Fibroblast of the conjunctiva (primary cell): ENCODE measurements around the gene C17orf78.
"Not testable (repeated sequence)": the region's sequence is repeated elsewhere in the genome, so short reads cannot be mapped to it uniquely, and the experiment has no call there.

Experiments used
- DNase-seq: peaks from one replicate; pipeline ENCODE4 v3.0.0-alpha.2; 2010; ENCODE audit warnings: low read depth

The C17orf78 gene

DNA sequence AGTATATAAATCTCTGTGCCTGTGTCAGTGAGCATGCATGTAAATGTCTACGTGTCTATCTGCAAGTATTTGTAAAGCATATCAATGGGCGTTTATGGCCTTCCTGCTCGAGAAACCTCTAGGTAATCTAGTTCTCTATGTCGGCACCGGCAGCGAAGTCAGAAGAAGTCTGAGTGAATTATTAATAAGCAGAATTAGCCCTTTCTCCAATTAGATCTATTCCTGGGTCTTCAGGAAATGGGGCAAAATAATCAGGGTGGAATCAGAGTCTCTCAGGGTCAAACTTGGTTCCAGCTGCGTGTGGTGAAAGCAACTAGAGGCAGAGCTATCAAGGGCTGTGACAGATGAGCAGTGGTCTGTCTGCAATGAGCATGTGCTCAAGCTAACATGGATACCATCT is at the start of gene C17orf78:
C17orf78 (plus strand) TSS at position 280 of the 400 bp plus-strand sequence; CDS start at position 388, 108 bp downstream.
- DNase-seq = no peak

- peak; percentile 40 for DNase-seq
Observed at GRCh38 chr17:37327341-37328090, 48.3 kb upstream of the C17orf78 start.

- no peak for DNase-seq
Observed at GRCh38 chr17:37338847-37339246, 36.9 kb upstream of the C17orf78 start.

DNA sequence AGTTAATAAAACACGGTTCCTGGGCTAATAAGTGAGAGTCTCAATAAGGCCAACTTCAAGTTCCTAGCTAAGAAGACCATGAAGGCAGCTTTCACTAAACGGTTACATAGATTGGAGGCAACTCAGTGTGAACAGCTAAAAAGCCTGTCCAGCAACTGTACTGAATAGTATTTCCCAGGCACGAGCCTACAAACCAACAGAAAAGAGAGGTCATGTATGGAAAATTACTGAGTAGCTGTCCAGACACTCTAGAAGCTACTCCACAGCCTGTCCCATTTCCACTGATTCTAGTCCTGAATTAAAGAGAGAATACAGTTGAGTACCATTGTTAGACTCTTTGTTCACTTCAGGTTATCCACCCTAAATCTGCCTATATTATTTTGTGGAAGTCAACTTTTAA is 36.5 kb upstream of the C17orf78 start:
- no peak for DNase-seq

DNA sequence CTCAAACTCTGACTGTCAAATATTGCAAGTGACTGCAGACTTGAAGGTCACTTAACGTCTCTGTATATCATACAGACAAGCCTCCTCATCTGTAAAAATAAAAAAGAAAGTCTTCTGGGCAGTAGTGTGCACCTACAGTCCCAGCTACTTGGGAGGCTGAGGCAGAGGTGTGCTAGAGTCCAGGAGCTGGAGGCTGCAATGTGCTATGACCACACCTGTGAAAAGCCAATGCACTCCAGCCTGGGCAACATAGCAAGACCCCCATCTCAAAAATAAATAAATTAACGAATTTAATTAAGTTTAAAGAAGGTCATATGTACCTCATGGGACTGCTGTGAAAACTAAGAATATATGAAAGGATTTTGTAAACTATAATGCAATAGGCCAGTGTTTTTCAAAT is 35.0 kb upstream of the C17orf78 start:
- no peak for DNase-seq

DNA sequence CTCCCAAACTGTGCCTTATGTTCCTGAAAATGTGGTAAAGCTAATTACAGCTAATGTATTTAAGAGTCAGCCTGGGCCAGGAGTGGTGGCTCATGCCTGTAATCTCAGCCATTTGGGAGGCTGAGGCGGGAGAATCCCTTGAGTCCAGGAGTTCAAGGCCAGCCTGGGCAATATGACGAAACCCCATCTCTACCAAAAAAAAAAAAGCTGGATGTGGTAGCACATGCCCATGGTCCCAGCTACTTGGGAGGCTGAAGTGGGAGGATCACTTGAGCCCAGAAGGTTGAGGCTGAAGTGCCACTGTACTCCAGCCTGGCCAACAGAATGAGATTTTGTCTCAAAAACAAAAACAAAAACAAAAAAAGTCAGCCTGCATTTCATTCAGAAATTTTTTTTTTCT is 33.2 kb upstream of the C17orf78 start:
- no peak for DNase-seq

DNA sequence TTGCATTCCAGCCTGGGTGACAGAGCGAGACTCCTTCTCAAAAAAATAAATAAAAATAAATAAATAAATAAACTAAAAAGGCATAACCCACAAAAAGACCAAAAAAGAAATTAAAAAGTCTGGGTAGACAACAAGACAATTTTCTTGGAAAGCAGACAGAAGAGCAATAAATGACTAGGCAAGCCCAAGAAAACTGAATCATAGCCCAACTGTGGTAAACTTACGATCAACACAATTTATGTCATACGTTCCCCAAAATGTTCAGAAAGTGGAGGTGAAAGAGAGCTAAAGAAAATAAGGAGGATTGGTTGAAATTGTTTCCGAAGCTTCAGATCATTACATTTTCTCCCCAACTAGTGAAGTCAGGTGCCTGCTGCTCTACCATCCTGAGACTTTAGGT is 31.3 kb upstream of the C17orf78 start:
- no peak for DNase-seq

- DNase-seq = not testable (repeated sequence)
Observed at GRCh38 chr17:37346863-37347402, 28.9 kb upstream of the C17orf78 start.

- DNase-seq = not testable (repeated sequence)
Observed at GRCh38 chr17:37356796-37357569, 18.8 kb upstream of the C17orf78 start.

DNA sequence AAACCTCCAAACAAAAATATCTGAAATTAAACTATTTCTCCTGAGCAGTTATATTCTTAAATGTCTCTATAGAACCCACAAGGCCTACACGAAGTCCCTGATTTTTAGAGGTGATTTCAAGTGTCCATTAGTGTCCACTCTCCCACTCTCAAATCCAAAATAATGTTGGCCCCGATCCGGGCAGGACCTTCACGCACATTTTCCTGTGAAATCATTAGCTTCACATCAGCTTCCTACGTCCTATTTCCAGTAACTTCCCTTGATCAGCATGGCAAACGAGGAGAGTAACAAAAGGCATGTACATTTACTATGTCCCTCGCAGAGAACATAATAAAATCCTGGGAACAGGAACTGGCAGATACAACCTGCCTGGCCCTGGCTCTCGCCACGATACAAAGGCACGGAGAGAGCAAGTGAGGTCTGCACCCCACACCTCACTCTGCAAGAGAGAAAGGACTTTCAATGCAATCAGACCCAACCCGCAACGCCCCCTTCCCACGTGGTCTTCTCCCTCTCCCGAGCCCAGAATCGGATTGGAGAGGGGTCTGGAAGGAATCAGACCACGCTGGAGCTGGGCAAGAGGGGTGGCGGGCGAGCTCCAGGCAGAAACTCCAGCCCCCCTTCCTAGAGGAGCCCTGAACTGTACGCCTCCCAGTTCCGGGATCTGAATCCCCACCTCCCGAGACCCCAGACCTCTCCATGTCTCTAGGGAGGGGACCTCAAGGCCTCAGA is 17.5 kb upstream of the C17orf78 start:
- DNase-seq = peak; percentile 20

DNA sequence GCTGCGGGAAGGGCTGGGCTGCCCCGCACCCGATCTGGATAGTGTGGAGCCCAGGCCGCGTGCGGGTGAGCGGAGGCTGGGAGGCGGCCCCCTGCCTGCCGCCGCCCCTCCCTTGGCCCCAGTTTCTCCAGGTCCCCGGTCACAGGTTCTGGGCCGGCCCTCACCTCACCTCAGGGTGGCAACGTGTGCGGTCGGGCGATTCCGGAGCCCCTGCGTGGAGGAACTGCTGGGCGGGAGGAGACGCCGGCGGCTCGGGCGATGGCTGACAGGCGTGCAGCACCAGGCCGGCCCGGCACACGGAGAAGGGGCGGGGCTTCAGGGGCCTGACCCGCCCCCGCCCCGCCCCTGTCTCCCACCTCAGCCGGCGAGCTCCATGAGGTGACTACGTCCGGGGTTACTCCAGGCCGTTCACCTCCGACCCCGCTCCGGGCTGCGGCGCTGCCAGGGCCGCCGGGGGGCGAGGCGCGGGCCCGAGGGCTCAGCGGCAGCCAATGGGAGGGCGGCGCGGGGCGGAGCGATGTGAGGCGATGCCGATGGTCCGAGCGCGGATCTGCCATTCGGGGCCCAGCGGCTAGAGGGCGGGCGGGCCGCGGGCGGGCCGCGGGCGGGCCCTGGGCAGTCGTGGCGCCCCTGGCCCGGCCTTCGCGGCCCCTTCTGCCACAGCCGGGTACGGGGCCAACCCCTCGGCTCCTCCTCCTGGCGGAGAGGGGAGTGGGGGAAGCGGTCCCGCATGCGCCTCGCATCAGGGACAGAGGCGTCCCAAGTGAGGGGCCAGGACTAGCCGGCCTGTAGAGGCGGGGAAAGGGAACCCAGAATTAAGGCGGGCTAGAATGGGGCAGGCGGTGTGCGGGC is 16.7 kb upstream of the C17orf78 start:
- DNase-seq = peak; percentile 94

GRCh38 chr17:37359682-37360188 is 16.1 kb upstream of the C17orf78 start:
- DNase-seq = no peak

DNA sequence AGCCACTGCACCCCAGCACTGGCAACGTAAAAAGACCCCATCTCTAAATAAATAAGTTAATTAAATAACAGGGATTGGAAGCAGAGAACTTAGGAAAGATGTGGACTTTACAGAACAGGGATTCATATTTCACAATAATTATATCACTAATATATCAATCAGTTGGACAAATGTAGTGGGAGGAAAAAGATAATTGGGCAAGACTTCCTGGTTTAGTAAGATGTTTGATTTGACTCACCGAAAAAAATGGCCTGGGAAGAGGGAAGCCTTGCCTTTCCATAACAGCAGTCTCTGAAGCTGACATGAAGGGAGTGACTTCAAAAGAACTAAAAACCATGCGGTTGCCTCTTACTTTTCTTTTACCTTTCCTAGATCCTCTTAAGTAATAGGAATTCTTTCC is 15.2 kb upstream of the C17orf78 start:
- no peak for DNase-seq

- no peak for DNase-seq
Observed at GRCh38 chr17:37361543-37361942, 14.2 kb upstream of the C17orf78 start.

- DNase-seq = no peak
Observed at GRCh38 chr17:37365589-37365988, 10.2 kb upstream of the C17orf78 start.

- peak; percentile 59 for DNase-seq
Observed at GRCh38 chr17:37368577-37368976, 7.2 kb upstream of the C17orf78 start.

- peak; percentile 81 for DNase-seq
Observed at GRCh38 chr17:37373530-37374159, 2.1 kb upstream of the C17orf78 start.

DNA sequence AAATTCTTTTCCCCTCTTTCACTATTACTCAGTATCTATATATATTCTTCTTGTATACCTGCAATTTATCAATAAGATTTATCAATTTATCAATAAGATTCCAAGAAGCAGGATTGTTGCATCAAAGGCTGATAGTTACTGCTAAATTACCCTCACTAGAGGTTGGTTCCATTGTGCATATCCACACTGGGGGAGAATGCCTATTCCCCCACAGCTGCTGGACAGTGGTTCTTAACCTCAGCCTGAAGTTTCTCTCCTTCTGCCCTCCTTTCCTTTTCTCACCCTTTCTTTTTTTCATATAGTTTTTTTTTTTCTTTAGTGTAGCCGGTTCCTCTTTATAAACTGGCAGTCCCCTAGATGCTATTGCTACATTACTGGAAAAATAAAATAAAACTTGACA is 6.3 kb downstream of the C17orf78 start:
- DNase-seq = no peak

GRCh38 chr17:37384560-37385149 is 8.9 kb downstream of the C17orf78 start:
- DNase-seq = no peak

DNA sequence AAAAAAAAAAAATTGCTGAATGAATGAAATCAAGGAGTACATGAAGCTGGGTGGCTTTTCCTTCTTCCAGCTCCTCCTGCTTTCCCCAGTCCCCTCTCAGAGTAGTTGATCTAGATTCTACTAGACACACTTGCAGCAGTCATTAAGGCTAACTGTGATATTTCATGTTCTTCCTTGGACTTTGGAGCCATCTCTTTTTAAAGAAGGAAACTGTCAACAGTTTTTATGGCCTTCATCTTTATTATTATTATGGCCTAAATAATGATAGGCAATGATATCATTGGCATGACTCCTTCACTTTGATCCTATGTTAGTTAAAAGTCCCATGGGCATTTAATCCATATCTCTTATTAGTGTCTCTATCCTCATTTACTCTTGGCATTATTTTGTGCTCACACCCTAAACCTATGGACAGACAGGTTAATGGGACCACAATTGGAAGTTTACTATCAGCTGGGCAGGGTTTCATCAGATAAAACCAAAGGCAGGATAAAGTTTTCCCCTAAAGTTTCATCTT is 9.7 kb downstream of the C17orf78 start:
- no peak for DNase-seq
